ENCODE measurements around the gene IFRD2.

IFRD2 gene

GRCh38 chr3:50319894-50320625 is 27.8 kb upstream of the IFRD2 start:
- TF ChIP-seq, protein P1, sequence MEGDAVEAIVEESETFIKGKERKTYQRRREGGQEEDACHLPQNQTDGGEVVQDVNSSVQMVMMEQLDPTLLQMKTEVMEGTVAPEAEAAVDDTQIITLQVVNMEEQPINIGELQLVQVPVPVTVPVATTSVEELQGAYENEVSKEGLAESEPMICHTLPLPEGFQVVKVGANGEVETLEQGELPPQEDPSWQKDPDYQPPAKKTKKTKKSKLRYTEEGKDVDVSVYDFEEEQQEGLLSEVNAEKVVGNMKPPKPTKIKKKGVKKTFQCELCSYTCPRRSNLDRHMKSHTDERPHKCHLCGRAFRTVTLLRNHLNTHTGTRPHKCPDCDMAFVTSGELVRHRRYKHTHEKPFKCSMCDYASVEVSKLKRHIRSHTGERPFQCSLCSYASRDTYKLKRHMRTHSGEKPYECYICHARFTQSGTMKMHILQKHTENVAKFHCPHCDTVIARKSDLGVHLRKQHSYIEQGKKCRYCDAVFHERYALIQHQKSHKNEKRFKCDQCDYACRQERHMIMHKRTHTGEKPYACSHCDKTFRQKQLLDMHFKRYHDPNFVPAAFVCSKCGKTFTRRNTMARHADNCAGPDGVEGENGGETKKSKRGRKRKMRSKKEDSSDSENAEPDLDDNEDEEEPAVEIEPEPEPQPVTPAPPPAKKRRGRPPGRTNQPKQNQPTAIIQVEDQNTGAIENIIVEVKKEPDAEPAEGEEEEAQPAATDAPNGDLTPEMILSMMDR (conservative IDR thresholded peaks at IDR 0.05): no peak
- no peak for TF ChIP-seq ZFX (IDR thresholded peaks at IDR 0.05)
- H3K27ac ChIP-seq: peak overlapping the region; percentile 90

GRCh38 chr3:50319181-50319893 is 27.1 kb upstream of the IFRD2 start:
- TF ChIP-seq, protein P1 (conservative IDR thresholded peaks at IDR 0.05): no peak
- no peak for TF ChIP-seq ZFX (IDR thresholded peaks at IDR 0.05)
- H3K27ac ChIP-seq: no peak overlapping the region; the same call in 1 of the 2 replicates

DNA sequence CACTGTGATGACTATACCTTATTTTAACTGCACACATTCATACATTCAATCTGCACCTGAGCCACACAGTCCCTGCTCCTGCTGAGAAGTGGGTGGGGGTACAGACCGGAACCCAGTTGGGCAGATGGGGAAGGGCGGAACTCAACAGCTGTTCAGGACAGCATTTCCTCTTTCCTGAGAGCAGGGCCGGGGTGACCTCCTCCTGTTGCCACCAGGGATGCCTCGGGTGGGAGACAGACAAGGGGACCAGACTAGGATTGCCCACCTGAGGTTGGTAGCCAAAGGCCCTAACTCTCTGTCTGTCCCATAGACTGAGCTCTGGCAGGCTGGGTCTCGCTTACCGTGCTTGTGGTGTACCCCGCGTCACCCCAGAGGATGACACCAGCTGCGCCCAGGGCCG is 26.4 kb upstream of the IFRD2 start:
- TF ChIP-seq ZFX (IDR thresholded peaks at IDR 0.05): no peak
- TF ChIP-seq, protein P1 (conservative IDR thresholded peaks at IDR 0.05): no peak

DNA sequence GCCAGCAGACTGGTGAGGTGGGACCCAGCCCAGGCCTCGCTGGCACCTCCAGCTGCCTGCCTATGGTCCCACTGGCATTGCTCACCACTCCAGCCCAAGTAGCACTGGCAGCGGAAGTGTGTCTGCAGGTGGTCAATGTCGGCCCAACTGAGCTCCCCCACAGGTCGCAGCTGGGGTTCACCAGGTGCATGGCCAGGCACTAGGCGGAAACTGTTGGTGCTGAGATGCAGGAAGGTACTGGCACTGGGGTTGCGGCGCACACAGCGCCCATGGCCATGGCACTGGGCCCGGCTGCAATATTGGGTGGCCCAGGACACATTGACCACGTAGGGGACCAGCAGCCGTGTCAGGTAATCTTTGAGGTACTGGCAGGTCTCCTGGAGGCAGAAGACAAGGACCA is 25.9 kb upstream of the IFRD2 start:
- no peak overlapping the region for H3K27ac ChIP-seq
- TF ChIP-seq, protein P1 (conservative IDR thresholded peaks at IDR 0.05): no peak
- TF ChIP-seq ZFX (IDR thresholded peaks at IDR 0.05): no peak

More for the DNA sequence above, 26.4 kb upstream of the IFRD2 start:
- no peak overlapping the region for H3K27ac ChIP-seq

DNA sequence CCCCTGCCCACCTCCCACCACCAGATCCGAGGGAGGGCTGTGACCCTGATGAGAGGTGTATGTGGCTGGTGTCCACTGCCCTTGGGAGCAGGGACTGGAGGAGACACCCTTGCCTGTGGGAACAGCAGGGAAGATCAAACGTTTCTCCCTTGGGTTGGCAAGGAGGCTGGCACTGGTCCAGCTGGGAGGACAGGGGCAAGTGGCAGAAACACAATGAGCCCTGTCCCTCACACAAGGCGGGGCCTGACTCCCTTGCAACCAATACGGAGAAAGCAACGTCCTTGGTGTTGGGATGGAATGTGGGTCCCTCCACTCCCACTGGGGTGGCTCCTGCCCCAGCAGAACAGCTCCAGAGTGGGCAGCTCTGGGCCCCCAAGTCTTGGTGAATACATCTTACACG is 25.1 kb upstream of the IFRD2 start:
- no peak overlapping the region for H3K27ac ChIP-seq
- no peak for TF ChIP-seq ZFX (IDR thresholded peaks at IDR 0.05)
- TF ChIP-seq, protein P1 (conservative IDR thresholded peaks at IDR 0.05): no peak

GRCh38 chr3:50316657-50317242 is 24.5 kb upstream of the IFRD2 start:
- H3K27ac ChIP-seq: no peak overlapping the region
- no peak for TF ChIP-seq ZFX (IDR thresholded peaks at IDR 0.05)
- TF ChIP-seq, protein P1 (conservative IDR thresholded peaks at IDR 0.05): no peak

GRCh38 chr3:50314816-50315215 is 22.6 kb upstream of the IFRD2 start:
- TF ChIP-seq ZFX (IDR thresholded peaks at IDR 0.05): no peak
- TF ChIP-seq, protein P1 (conservative IDR thresholded peaks at IDR 0.05): no peak
- no peak overlapping the region for H3K27ac ChIP-seq
